Raji (cell line): Measurements from ENCODE around the gene PLIN4.

Source experiments
- POLR2A ChIP-seq: IDR thresholded peaks from 2 replicates; pipeline ENCODE4 v1.6.1; 2011; ENCODE audit warnings: low read depth, low read length, control low read depth; ENCODE audit not compliant: insufficient read depth

Gene PLIN4

DNA sequence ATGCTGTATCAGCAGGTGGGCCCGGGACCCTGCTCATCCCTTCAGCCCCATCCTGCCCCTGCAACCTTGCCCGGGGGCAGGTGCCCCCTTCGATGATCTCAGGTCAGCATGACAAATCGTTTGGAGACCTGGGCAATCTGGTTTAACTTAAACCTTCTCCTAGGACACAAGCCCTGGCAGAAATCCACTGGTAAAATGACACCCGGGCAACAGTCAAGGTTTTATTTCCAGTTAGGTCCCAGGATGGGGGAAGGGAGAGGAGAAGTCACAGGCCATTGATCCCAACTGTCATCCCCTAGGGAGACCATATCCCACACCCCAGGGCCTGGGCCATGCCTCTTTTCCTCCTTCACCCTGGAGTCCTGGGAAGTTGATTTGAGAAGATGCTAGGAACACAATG is 18.5 kb upstream of the PLIN4 start:
- TF ChIP-seq POLR2A: no peak

GRCh38 chr19:4534836-4535658 is 16.8 kb upstream of the PLIN4 start, which contains the start of gene PLIN5:
TSS of gene PLIN5 (minus strand) at chr19:4535224. CDS start at chr19:4534074, 1,150 bp downstream.
- no peak for TF ChIP-seq POLR2A

GRCh38 chr19:4533835-4534424 is 15.6 kb upstream of the PLIN4 start:
- no peak for TF ChIP-seq POLR2A

GRCh38 chr19:4533334-4533733 is 15.0 kb upstream of the PLIN4 start:
- no peak for TF ChIP-seq POLR2A

DNA sequence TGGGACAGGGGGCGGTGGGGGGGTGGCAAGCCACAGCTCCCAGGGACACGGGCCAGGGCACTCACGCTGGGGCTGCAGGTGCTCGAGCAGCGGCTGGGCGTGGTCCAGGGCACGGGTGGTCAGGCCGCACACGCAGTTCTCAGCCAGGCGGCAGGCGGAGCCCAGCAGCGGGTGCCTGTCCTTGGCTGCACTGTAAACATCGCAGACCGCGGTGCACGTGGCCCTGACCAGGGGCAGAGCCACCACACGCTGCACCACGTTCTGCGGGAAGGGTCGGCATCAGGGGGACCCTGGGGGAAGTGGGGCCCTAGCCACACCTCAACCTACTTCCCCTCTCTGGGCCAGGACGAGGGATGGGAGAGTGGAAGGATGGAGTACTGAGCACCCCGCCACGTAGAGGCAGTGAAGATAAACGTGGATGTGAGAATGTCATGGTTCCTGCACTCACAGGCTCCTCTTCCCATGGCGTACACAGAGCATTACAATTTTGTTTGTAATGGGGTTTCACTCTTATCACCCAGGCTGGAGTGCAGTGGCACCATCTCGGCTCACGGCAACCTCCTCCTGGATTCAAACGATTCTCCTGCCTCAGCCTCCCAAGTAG is 13.4 kb upstream of the PLIN4 start:
- TF ChIP-seq POLR2A: no peak

DNA sequence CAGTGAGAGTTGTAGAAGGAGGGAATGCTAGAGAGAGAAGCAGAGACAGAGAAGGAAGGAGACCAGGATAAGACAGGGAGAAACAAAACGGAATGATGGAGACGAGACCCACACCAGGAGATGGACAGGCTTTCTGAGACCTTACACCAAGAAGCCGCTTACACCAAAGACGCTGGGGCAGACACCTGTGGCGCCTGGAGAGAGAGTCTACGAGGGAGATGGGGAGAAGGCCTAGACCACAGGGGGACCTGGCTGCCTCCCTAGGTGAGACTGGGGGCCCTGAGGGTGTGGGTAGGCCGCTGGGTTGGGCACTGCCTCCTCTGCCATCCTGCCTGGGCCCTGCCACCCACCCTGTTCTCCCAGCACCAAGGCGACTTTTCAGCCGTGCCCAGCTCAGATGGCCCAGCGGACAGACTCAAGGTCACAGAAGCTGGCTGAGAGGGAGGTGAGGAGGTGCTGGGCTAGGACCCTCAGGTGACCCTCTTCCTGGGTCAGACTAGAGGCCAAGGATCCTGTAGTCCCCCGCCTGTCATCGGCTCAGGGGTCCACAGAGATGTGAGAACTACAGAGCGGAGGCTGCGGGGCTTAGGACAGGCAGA is 11.7 kb upstream of the PLIN4 start:
- TF ChIP-seq POLR2A: no peak

DNA sequence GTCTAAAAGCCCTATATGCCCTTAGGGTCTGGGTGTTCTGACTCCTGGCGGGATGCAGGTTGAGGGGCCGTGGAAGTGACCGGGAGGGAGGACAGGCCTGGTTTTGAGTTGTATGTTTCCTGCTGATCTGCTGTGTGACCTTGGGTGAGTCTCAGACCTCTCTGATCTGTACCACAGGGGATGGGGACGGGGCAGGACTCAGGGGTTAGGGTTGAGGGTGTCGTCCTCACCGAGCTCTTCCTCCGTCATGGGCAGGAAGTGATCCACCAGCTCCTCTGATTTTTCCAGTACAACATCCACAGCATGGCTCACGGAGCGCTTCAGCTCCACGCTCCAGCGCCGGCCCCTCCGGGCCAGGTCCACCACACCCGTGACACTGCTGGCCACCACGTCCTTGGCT is 10.6 kb upstream of the PLIN4 start:
- TF ChIP-seq POLR2A: no peak

DNA sequence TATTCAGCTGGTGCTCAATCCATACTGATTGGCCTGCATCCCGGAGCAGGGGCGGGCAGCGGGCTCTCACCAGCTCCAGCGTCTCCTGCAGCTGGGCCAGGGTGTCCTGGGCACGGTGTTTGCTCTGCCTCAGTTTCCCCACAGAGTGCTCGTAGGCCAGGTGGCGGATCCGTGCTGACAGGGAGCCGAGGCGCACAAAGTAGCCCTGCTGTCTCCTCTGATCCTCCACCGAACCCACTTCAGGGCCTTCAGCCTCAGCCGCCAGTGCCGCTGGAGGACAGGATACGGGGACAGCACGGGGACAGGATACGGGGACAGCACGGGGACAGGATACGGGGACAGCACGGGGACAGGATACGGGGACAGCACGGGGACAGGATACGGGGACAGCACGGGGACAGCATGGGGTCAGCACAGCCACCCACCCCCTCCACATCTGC is 7.3 kb upstream of the PLIN4 start:
- no peak for TF ChIP-seq POLR2A

- TF ChIP-seq POLR2A: no peak
Measured at GRCh38 chr19:4524808-4525562, 6.7 kb upstream of the PLIN4 start.

DNA sequence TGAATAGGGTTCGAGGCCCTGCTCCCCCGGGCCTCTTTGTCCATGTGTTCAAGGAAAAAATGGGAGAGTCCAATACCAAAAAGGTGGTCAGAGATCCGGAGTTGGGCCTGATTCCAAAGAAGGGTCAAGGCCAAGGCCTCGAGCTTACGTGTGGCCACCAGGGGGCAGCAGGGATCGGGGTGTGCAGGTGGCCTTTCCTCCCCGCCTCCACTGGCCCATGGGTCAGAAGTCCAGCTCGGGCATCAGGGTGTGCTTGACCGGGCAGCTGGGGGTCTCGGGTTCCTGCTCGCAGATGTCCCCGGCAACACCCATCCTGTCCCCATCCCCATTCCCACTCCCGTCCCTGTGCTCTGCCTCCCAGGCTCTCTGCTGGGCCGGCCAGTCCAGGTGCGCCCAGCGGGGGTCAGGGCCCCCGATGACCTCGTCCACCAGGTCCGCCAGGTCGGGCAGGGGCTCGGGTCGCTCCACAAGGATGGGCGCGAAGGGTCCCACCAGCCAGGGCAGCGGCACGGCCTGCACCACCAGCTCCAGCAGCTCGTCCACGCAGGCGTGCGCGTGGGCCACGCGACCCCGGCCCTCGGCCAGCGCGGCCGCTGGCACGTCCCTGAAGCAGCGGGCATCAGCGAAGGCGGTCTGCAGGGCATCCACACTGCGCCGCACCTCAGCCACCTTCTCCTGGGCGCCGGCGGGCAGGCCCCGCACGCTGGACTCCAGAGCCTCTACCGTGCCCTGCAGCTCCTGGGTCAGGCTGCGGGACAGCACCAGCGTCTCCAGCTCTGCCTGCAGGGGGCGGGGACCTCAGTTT is 5.2 kb upstream of the PLIN4 start:
- no peak for TF ChIP-seq POLR2A

DNA sequence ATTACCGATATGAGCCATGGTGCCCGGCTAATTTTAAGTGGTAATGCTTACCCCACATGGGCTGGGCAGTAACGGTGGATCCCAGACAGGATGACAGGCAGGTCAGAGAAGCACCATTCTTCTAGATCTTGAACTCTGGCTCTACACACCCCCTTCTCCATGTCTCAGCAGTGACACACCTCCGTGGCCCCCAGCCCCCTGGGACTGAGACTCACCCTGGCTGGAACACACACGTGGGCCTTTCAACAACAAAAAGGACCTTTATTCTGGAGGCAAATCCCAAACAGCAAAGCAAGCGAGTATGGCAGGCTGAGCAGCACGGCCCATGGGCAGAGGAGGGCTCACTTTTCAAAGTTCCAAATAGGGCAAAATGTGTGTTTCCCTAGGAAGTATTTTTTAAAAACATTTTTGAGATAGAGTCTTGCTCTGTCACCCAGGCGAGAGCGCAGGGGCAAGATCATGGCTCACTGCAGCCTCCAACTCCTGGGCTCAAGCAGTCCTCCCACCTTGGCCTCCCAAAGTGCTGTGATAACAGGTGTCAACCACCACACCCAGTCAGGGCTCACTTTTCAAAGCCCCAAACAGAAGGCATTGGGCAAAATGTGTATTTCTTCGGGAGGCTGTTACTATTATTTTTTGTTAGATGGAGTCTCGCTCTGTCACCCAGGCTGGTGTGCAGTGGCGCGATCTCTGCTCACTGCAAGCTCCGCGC is 4.2 kb upstream of the PLIN4 start:
- TF ChIP-seq POLR2A: no peak

DNA sequence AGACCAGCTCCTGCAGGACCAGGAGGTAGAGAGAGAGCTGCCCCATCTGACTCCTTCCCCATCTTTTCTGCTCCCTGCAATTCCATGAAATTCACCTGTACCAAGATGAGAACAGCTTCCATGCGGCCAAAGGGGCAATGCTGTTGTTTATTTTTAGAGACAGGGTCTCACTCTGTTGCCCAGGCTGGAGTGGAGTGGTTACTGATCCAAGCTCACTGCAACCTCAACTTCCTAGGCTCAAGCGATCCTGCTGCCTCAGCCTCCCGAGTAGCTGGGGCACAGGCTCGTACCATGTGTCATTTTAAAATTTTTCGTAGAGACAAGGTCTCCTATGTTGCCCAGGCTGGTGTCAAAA is 3.6 kb upstream of the PLIN4 start:
- no peak for TF ChIP-seq POLR2A

GRCh38 chr19:4521170-4521887 is 3.0 kb upstream of the PLIN4 start:
- no peak for TF ChIP-seq POLR2A
